A549 (cell line): ENCODE measurements around the gene DNHD1. TPM values are rescaled to one million over a fixed set of nuclear protein-coding genes. Genes with fewer than 3 reads are reported as not detected.

Source experiments
- ATAC-seq, 2 experiments: fragments of 200-7000 bp in 1 of 2; fragments of >200 bp in 1 of 2; cut with Nextera tagmentation in 1 of 2; cut with Tn5 transposase in 1 of 2; 3 replicates each; pipeline versions ENCODE4 v1.8.0 to v1.9.1; 2018 to 2020; ENCODE audit warnings: mild to moderate bottlenecking in 1 of 2, moderate library complexity in 1 of 2
- CTCF ChIA-PET: fragments of 300-600 bp; sonication (Branson Sonifier 250); formaldehyde crosslinking; extraction: SDS; loops from one replicate; lab custom pipeline; 2021; ENCODE audit warnings: antibody characterized with exemption, inconsistent platforms; lab: Yijun Ruan, JAX
- POLR2A ChIA-PET: fragments of 350-600 bp; formaldehyde crosslinking; extraction: SDS; loops from one replicate; lab custom pipeline; 2021; ENCODE audit warnings: antibody characterized with exemption, inconsistent platforms; lab: Yijun Ruan, JAX
- DNase-seq, 2 experiments: peaks; one replicate each; pipeline versions ENCODE4 v3.0.0 to v3.0.0-alpha.2; 2011 to 2016; ENCODE audit warnings: low read depth in 1 of 2, low spot score in 1 of 2
- FAIRE-seq: peaks from 2 replicates; lab custom pipeline; 2011; peaks lifted over from hg19 to GRCh38; lab: Jason Lieb, UNC
- H3K27ac ChIP-seq, 2 experiments: fragments of >200 bp; sonication (Bioruptor Twin); formaldehyde crosslinking; 3 replicates each; pipeline ENCODE4 v1.5.1; 2016 to 2017
- H3K4me1 ChIP-seq: fragments of >200 bp; sonication (Bioruptor Twin); formaldehyde crosslinking; 3 replicates; pipeline ENCODE4 v1.6.1; 2016
- H3K4me2 ChIP-seq: fragments of >200 bp; sonication (Bioruptor Twin); formaldehyde crosslinking; 3 replicates; pipeline ENCODE4 v1.6.1; 2016
- H3K4me3 ChIP-seq: fragments of >200 bp; sonication (Bioruptor Twin); formaldehyde crosslinking; 3 replicates; pipeline ENCODE4 v1.5.1; 2016
- H3K9me3 ChIP-seq: fragments of >200 bp; sonication (Bioruptor Twin); formaldehyde crosslinking; 3 replicates; pipeline ENCODE4 v1.6.1; 2016
- CHD4 ChIP-seq: fragments of 200-600 bp; sonication (generic); IDR thresholded peaks from 2 replicates; pipeline ENCODE4 v1.6.1; 2016; ENCODE audit warnings: antibody characterized with exemption, mild to moderate bottlenecking, borderline replicate concordance
- EHMT2 ChIP-seq: fragments of 200-600 bp; sonication (generic); IDR thresholded peaks from 2 replicates; pipeline ENCODE4 v1.6.1; 2016; ENCODE audit warnings: antibody characterized with exemption, low read depth, mild to moderate bottlenecking, moderate library complexity
- JUN ChIP-seq, 2 experiments: fragments of >200 bp; sonication (Bioruptor Twin); formaldehyde crosslinking; IDR thresholded peaks; 2 replicates in 1 of 2; 3 replicates in 1 of 2; pipeline ENCODE4 v1.6.1; 2016 to 2017
- KDM1A ChIP-seq: fragments of 200-600 bp; sonication (generic); IDR thresholded peaks from 2 replicates; pipeline ENCODE4 v1.6.1; 2016; ENCODE audit warnings: low read depth, mild to moderate bottlenecking
- NR3C1 ChIP-seq: fragments of >200 bp; sonication (Bioruptor Twin); formaldehyde crosslinking; IDR thresholded peaks from 3 replicates; pipeline ENCODE4 v1.6.1; 2017
- RFX5 ChIP-seq: fragments of 450-650 bp; IDR thresholded peaks from 2 replicates; pipeline ENCODE4 v1.7.1; 2014; ENCODE audit warnings: antibody characterized with exemption, mild to moderate bottlenecking, moderate library complexity
- RNF2 ChIP-seq: fragments of 200-600 bp; sonication (generic); IDR thresholded peaks from 2 replicates; pipeline ENCODE4 v1.6.1; 2016; ENCODE audit warnings: low read depth, mild to moderate bottlenecking, antibody characterized with exemption, moderate library complexity, borderline replicate concordance
- WGBS: methylation state at CpG from one replicate; pipeline ENCODE4 v1.1.6; 2017; ENCODE audit errors: missing lambda C conversion rate; 5-methylcytosine and 5-hydroxymethylcytosine counted together
- polyA plus RNA-seq, 4 experiments: library from polyadenylated mRNA; depleted of rRNA in 3 of 4; stranded (reverse); fragments of >200 nt; fragmentation: RNase III in 1 of 4; extraction: RNeasy Plus Mini Kit Qiagen cat#74134 plus additional on column Dnase treatment in 1 of 4; gene quantifications; 2 replicates in 3 of 4; 3 replicates in 1 of 4; pipeline ENCODE4 v1.2.3, GENCODE V29; 2011 to 2017
- TF ChIP-seq, protein P1 (sequence below): fragments of >200 bp; sonication (Bioruptor Twin); formaldehyde crosslinking; IDR thresholded peaks from 3 replicates; pipeline ENCODE4 v1.5.1; 2016
- TF ChIP-seq, protein P2 (sequence below): fragments of 450-650 bp; IDR thresholded peaks from 2 replicates; pipeline ENCODE4 v1.6.1; 2014; ENCODE audit warnings: antibody characterized with exemption
- TF ChIP-seq, protein P3 (sequence below): IDR thresholded peaks from 2 replicates; pipeline ENCODE4 v1.6.1; 2012; ENCODE audit warnings: low read depth, borderline replicate concordance
- TF ChIP-seq, protein P4 (sequence below): fragments of 250-450 bp; sonication (Bioruptor Pico); IDR thresholded peaks from 2 replicates; pipeline ENCODE4 v1.5.0; 2021; ENCODE audit warnings: mild to moderate bottlenecking, moderate library complexity, borderline replicate concordance

Gene DNHD1
- polyA plus RNA-seq, 2 of the 4 experiments (the other 2 are of a cell fraction): 6.8 to 8.6 TPM

DNA sequence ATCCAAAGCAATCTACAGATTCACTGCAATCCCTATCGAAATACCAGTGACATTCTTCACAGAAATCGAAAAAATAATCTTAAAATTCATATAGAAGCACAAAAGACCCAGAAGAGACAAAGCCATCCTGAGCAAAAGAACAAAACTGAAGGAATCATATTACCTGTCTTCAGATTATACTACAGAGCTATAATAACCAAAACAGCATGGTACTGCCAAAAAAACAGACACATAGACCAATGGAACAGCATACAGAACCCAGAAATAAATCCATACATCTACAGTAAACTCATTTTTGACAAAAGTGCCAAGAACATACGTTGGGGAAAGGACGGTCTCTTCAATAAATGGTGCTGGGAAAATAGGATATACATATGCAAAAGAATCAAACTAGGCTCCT, 87.4 kb downstream of the DNHD1 start:
- DNase-seq (no peak), ATAC-seq (no peak), FAIRE-seq (peak; percentile 36)
- Histone ChIP-seq H3K27ac (no peak overlapping the region), H3K4me1 (no peaks in the 10 kb centered on the region), H3K4me3 (no peak overlapping the region), H3K9me3 (peaks cover 12% of the 10 kb centered on the region), H3K4me2 (no peak overlapping the region)
- ChIA-PET POLR2A (no interaction called here), CTCF (no interaction called here)
- WGBS: 65% methylated on average over 4 of the region's 4 CpGs
- TF ChIP-seq, protein P1, sequence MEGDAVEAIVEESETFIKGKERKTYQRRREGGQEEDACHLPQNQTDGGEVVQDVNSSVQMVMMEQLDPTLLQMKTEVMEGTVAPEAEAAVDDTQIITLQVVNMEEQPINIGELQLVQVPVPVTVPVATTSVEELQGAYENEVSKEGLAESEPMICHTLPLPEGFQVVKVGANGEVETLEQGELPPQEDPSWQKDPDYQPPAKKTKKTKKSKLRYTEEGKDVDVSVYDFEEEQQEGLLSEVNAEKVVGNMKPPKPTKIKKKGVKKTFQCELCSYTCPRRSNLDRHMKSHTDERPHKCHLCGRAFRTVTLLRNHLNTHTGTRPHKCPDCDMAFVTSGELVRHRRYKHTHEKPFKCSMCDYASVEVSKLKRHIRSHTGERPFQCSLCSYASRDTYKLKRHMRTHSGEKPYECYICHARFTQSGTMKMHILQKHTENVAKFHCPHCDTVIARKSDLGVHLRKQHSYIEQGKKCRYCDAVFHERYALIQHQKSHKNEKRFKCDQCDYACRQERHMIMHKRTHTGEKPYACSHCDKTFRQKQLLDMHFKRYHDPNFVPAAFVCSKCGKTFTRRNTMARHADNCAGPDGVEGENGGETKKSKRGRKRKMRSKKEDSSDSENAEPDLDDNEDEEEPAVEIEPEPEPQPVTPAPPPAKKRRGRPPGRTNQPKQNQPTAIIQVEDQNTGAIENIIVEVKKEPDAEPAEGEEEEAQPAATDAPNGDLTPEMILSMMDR: no peak
- TF ChIP-seq, protein P2, sequence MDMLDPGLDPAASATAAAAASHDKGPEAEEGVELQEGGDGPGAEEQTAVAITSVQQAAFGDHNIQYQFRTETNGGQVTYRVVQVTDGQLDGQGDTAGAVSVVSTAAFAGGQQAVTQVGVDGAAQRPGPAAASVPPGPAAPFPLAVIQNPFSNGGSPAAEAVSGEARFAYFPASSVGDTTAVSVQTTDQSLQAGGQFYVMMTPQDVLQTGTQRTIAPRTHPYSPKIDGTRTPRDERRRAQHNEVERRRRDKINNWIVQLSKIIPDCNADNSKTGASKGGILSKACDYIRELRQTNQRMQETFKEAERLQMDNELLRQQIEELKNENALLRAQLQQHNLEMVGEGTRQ: no peak
- TF ChIP-seq NR3C1 (no peak), KDM1A (no peak), EHMT2 (no peak)

DNA sequence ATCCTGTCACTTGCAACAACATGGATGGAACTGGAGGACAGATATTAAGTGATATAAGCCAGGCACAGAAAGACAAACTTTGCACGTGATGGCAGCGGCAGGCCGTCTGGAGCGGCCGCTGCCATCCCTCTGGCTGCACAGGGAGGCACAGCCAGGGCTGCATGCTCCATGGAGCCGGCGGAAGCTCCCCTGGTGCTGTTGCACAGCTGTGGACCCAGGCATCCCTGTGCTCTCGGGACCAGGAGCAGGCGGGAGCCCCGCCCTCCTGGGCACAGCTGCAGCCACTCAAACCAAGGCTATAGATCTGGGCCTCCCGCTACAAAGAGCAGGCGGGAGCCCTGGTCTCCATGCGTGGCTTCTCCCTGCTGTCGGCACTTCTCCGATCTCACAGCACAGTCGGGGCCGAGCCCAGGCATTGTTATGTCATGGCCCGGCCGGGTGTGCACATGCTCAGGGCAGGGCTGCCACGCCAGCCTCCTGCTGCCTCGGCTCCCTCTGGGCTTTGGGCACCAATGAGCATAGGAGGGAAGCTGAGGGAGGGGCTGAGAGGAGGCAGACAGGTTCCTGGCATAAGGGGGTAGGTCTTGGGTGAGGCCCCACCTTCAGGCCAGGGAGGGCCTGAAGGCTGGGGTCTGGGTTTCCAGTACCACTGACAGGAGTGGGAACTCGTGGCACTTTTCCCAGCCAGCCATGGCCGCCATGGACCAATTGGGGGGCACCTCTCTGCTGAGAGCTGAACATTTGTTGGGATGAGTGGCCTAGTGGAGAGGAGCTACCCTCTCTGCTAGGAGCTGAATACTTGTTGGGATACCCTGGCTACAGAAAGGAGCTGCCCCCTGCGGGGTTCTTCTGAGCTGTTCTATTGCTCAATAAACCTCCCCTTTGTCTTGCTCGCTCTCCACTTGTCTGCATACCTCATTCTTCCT, 89.6 kb downstream of the DNHD1 start:
- DNase-seq: no peak
- H3K4me1 ChIP-seq: no peaks in the 10 kb centered on the region
- H3K27ac ChIP-seq: no peak overlapping the region
- no peak overlapping the region for H3K4me2 ChIP-seq
- no peak for FAIRE-seq
- ChIA-PET POLR2A (no interaction called here), CTCF (interaction anchor here (1.0 to 1.5 kb wide), 3 partner anchors 10 to 208 kb away, joined by 3 to 4 read pairs (median 3); no protein-coding TSS in a partner anchor)
- H3K4me3 ChIP-seq: no peak overlapping the region
- ATAC-seq: peak; percentile 28 to 47; a peak in 4 of 6 replicates
- TF ChIP-seq JUN (IDR thresholded peaks at IDR 0.05) (no peak), RNF2 (no peak)
- TF ChIP-seq, protein P3, sequence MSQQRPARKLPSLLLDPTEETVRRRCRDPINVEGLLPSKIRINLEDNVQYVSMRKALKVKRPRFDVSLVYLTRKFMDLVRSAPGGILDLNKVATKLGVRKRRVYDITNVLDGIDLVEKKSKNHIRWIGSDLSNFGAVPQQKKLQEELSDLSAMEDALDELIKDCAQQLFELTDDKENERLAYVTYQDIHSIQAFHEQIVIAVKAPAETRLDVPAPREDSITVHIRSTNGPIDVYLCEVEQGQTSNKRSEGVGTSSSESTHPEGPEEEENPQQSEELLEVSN: no peak
- TF ChIP-seq, protein P4, sequence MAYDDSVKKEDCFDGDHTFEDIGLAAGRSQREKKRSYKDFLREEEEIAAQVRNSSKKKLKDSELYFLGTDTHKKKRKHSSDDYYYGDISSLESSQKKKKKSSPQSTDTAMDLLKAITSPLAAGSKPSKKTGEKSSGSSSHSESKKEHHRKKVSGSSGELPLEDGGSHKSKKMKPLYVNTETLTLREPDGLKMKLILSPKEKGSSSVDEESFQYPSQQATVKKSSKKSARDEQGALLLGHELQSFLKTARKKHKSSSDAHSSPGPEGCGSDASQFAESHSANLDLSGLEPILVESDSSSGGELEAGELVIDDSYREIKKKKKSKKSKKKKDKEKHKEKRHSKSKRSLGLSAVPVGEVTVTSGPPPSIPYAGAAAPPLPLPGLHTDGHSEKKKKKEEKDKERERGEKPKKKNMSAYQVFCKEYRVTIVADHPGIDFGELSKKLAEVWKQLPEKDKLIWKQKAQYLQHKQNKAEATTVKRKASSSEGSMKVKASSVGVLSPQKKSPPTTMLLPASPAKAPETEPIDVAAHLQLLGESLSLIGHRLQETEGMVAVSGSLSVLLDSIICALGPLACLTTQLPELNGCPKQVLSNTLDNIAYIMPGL: no peak
- 89% methylated on average over 18 of the region's 25 CpGs for WGBS
- peaks cover 12% of the 10 kb centered on the region for H3K9me3 ChIP-seq

DNA sequence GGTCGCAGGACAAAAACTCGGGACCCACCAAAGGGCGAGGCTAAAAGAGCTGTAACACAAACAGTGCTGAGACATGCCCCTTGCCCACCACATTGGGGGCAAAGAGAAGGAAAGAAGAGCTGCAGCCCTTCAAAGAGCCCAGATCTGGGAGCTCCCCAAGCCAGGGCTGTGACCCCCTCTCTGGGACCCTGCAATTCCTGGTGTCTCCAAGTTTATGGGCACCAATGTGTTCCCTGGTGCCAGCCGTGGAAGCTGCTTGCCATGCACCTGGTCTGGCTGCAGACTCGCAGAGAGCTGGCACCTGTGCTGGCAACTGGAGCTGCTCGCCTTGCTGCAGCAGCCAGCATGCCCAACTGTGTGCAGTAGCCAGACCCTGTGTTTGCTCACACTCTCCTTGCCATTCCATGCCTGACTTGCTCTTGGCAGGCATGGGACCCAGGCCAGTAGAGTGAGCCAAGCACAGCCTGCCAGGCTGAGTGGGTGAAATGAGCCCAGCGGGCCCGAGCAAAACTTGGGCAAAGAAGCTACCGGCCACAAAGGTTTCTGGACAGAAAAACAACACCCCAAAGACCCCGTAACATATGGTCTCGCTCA, 90.4 kb downstream of the DNHD1 start:
- DNase-seq (no peak), FAIRE-seq (no peak), ATAC-seq (peak in 1 of 2 experiments; percentile 32; a peak in 3 of 6 replicates)
- TF ChIP-seq RFX5 (no peak), CHD4 (no peak)
- ChIA-PET POLR2A (no interaction called here), CTCF (interaction anchor here (1.0 to 1.5 kb wide), 2 partner anchors 57 to 209 kb away, joined by 3 to 4 read pairs; no protein-coding TSS in a partner anchor)
- 88% methylated on average over 11 of the region's 11 CpGs for WGBS
- H3K4me3 ChIP-seq: no peak overlapping the region
- no peak overlapping the region for H3K27ac ChIP-seq
- H3K9me3 ChIP-seq: peaks cover 12% of the 10 kb centered on the region
- no peak overlapping the region for H3K4me2 ChIP-seq
- no peaks in the 10 kb centered on the region for H3K4me1 ChIP-seq
